H1 (cell line): ENCODE results near the gene CRYM. TPM values are rescaled to one million over a fixed set of nuclear protein-coding genes. Genes with fewer than 3 reads are reported as not detected.

Experiments
- CTCF ChIA-PET: fragments of 300-600 bp; sonication (Branson Sonifier 250); formaldehyde crosslinking; loops from one replicate; lab custom pipeline; 2021; ENCODE audit not compliant: partially characterized antibody; lab: Charles Lee
- POLR2A ChIA-PET: fragments of 300-600 bp; sonication (Branson Sonifier 250); formaldehyde crosslinking; loops from one replicate; lab custom pipeline; 2021; ENCODE audit warnings: inconsistent platforms; ENCODE audit not compliant: partially characterized antibody; lab: Charles Lee
- DNase-seq, 2 experiments: peaks; one replicate each; pipeline versions ENCODE4 v3.0.0 to v3.0.0-alpha.2; 2010 to 2022; ENCODE audit warnings: low spot score in 2 of 2, low read depth in 1 of 2, mixed read lengths in 1 of 2
- FAIRE-seq: peaks from 2 replicates; lab custom pipeline; 2011; peaks lifted over from hg19 to GRCh38; lab: Jason Lieb, UNC
- H2AFZ ChIP-seq: 2 replicates; pipeline ENCODE4 v1.8.1; 2012; ENCODE audit warnings: low read length, inconsistent platforms
- H2AK5ac ChIP-seq: 2 replicates; pipeline ENCODE4 v1.6.1; 2013; ENCODE audit warnings: low read depth, low read length
- H2BK120ac ChIP-seq: replicated peaks from 2 replicates; pipeline ENCODE3; 2013; ENCODE audit warnings: low read depth, low read length, inconsistent platforms
- H2BK12ac ChIP-seq: 2 replicates; pipeline ENCODE4 v1.6.1; 2013; ENCODE audit warnings: low read depth, low read length
- H2BK15ac ChIP-seq: 2 replicates; pipeline ENCODE4 v1.6.1; 2013; ENCODE audit warnings: low read length
- H2BK20ac ChIP-seq: 2 replicates; pipeline ENCODE4 v1.6.1; 2013; ENCODE audit warnings: low read length
- H2BK5ac ChIP-seq: 2 replicates; pipeline ENCODE4 v1.6.1; 2013; ENCODE audit warnings: low read depth, low read length
- H3K14ac ChIP-seq: 2 replicates; pipeline ENCODE4 v1.6.1; 2013; ENCODE audit warnings: inconsistent platforms; ENCODE audit not compliant: insufficient read length
- H3K18ac ChIP-seq: 2 replicates; pipeline ENCODE4 v1.6.1; 2013; ENCODE audit warnings: low read length; ENCODE audit errors: extremely low read depth
- H3K23ac ChIP-seq: 2 replicates; pipeline ENCODE4 v1.6.1; 2013; ENCODE audit warnings: inconsistent platforms; ENCODE audit not compliant: insufficient read length
- H3K23me2 ChIP-seq: 2 replicates; pipeline ENCODE4 v1.6.1; 2013; ENCODE audit warnings: low read depth, low read length
- H3K27ac ChIP-seq: 2 replicates; pipeline ENCODE4 v1.6.1; 2011; ENCODE audit warnings: low read depth, low read length, inconsistent platforms
- H3K27me3 ChIP-seq, 4 experiments: replicated peaks in 1 of 4; 1 replicate in 1 of 4; 2 replicates in 3 of 4; pipeline versions ENCODE4 v1.6.1 to v1.8.1; 2011 to 2013; ENCODE audit warnings: low read length in 3 of 4, mild to moderate bottlenecking in 3 of 4, inconsistent platforms in 2 of 4, mixed read lengths in 2 of 4, moderate library complexity in 1 of 4; ENCODE audit not compliant: control insufficient read depth in 3 of 4, insufficient read depth in 3 of 4; ENCODE audit errors: extremely low read depth in 1 of 4
- H3K36me3 ChIP-seq, 4 experiments: 2 replicates each; pipeline versions ENCODE4 v1.6.1 to v1.8.1; 2011 to 2013; ENCODE audit warnings: mild to moderate bottlenecking in 4 of 4, low read length in 3 of 4, moderate library complexity in 2 of 4, control low read depth in 1 of 4, inconsistent platforms in 1 of 4; ENCODE audit not compliant: insufficient read depth in 4 of 4, control insufficient read depth in 2 of 4
- H3K4ac ChIP-seq: replicated peaks from 2 replicates; pipeline ENCODE3; 2013; ENCODE audit warnings: low read length, low read depth, mixed read lengths, inconsistent platforms; ENCODE audit not compliant: insufficient read length
- H3K4me1 ChIP-seq, 4 experiments: replicated peaks in 1 of 4; 1 replicate in 1 of 4; 2 replicates in 3 of 4; pipeline versions ENCODE4 v1.6.1 to v1.8.1; 2011 to 2013; ENCODE audit warnings: low read length in 3 of 4, inconsistent platforms in 2 of 4, mixed read lengths in 1 of 4; ENCODE audit not compliant: insufficient read depth in 4 of 4, control insufficient read depth in 3 of 4
- H3K4me2 ChIP-seq, 2 experiments: 2 replicates each; pipeline versions ENCODE4 v1.6.1 to v1.8.1; 2011 to 2013; ENCODE audit warnings: low read depth in 2 of 2, low read length in 2 of 2, control low read depth in 1 of 2, inconsistent platforms in 1 of 2, mild to moderate bottlenecking in 1 of 2; ENCODE audit not compliant: insufficient read depth in 1 of 2
- H3K4me3 ChIP-seq, 4 experiments: fragments of 200-600, 300-600 bp in 1 of 4; sonication (generic), shearing (Covaris generic), sonication (Bioruptor Twin) in 1 of 4; 2 replicates each; pipeline versions ENCODE4 v1.5.1 to v1.8.1; 2011 to 2016; ENCODE audit warnings: low read length in 4 of 4, low read depth in 3 of 4, control low read depth in 2 of 4, inconsistent platforms in 2 of 4, mild to moderate bottlenecking in 2 of 4, mixed read lengths in 1 of 4, moderate library complexity in 1 of 4; ENCODE audit not compliant: insufficient read depth in 2 of 4; ENCODE audit errors: extremely low read depth in 1 of 4
- H3K56ac ChIP-seq: replicated peaks from 2 replicates; pipeline ENCODE3; 2013; ENCODE audit warnings: low read depth, mild to moderate bottlenecking, mixed read lengths, low read length, inconsistent platforms; ENCODE audit not compliant: insufficient read length
- H3K79me1 ChIP-seq: 2 replicates; pipeline ENCODE4 v1.6.1; 2013; ENCODE audit warnings: low read depth, low read length, control low read depth
- H3K79me2 ChIP-seq, 2 experiments: 2 replicates each; pipeline versions ENCODE4 v1.6.1 to v1.8.1; 2012 to 2013; ENCODE audit warnings: low read length in 2 of 2, mild to moderate bottlenecking in 2 of 2, inconsistent platforms in 1 of 2; ENCODE audit not compliant: insufficient read depth in 2 of 2, control insufficient read depth in 1 of 2
- H3K9ac ChIP-seq, 4 experiments: replicated peaks in 1 of 4; 1 replicate in 1 of 4; 2 replicates in 3 of 4; pipeline versions ENCODE4 v1.6.1 to v1.8.1; 2011 to 2013; ENCODE audit warnings: low read depth in 3 of 4, low read length in 3 of 4, control low read depth in 2 of 4, mild to moderate bottlenecking in 2 of 4, moderate library complexity in 2 of 4, inconsistent platforms in 1 of 4; ENCODE audit errors: extremely low read depth in 1 of 4
- H3K9me3 ChIP-seq, 2 experiments: 2 replicates each; pipeline versions ENCODE4 v1.6.1 to v1.8.1; 2012 to 2013; ENCODE audit warnings: mild to moderate bottlenecking in 2 of 2, moderate library complexity in 2 of 2, control low read depth in 1 of 2, inconsistent platforms in 1 of 2, low read depth in 1 of 2, low read length in 1 of 2, mixed read lengths in 1 of 2; ENCODE audit not compliant: insufficient read depth in 2 of 2
- H4K20me1 ChIP-seq, 2 experiments: replicated peaks in 1 of 2; 2 replicates each; pipeline versions ENCODE3 to v1.8.1; 2011 to 2013; ENCODE audit warnings: inconsistent platforms in 2 of 2, low read length in 2 of 2, mild to moderate bottlenecking in 1 of 2; ENCODE audit not compliant: insufficient read depth in 2 of 2, control insufficient read depth in 1 of 2
- H4K5ac ChIP-seq: 2 replicates; pipeline ENCODE4 v1.6.1; 2013; ENCODE audit warnings: low read length, low read depth, mixed read lengths, inconsistent platforms; ENCODE audit not compliant: insufficient read length
- H4K8ac ChIP-seq: 2 replicates; pipeline ENCODE4 v1.8.0; 2013; ENCODE audit warnings: mild to moderate bottlenecking, moderate library complexity, low read length, inconsistent platforms; ENCODE audit not compliant: insufficient read depth; ENCODE audit errors: extremely low read depth
- H4K91ac ChIP-seq: replicated peaks from 2 replicates; pipeline ENCODE3; 2013; ENCODE audit warnings: low read length, mixed read lengths, inconsistent platforms; ENCODE audit not compliant: insufficient read length
- CREB1 ChIP-seq: IDR thresholded peaks from 2 replicates; pipeline ENCODE4 v1.6.1; 2012; ENCODE audit warnings: inconsistent platforms
- EZH2 ChIP-seq: fragments of 200-600 bp; sonication (generic); IDR thresholded peaks from 2 replicates; pipeline ENCODE4 v1.7.1; 2012; ENCODE audit warnings: low read depth, mild to moderate bottlenecking, moderate library complexity, low read length, inconsistent platforms; ENCODE audit not compliant: severe bottlenecking
- HDAC2 ChIP-seq, 2 experiments: fragments of 300-600 bp in 1 of 2; sonication (generic) in 1 of 2; IDR thresholded peaks; 2 replicates each; pipeline ENCODE4 v1.6.1; 2011 to 2012; ENCODE audit warnings: low read depth in 2 of 2, low read length in 2 of 2, mild to moderate bottlenecking in 2 of 2, moderate library complexity in 2 of 2, borderline replicate concordance in 1 of 2, inconsistent platforms in 1 of 2
- HDAC6 ChIP-seq: IDR thresholded peaks from one replicate; pipeline ENCODE4 v1.7.1; 2012; ENCODE audit warnings: low read depth, mild to moderate bottlenecking, inconsistent platforms, low read length, moderate library complexity
- KDM1A ChIP-seq: fragments of 200-600, 300-600 bp; sonication (generic); IDR thresholded peaks from 2 replicates; pipeline ENCODE4 v1.7.1; 2016; ENCODE audit warnings: mild to moderate bottlenecking, low read length, borderline replicate concordance
- NANOG ChIP-seq: IDR thresholded peaks from 2 replicates; pipeline ENCODE4 v1.6.1; 2011; ENCODE audit warnings: low read length, low read depth, mild to moderate bottlenecking, inconsistent platforms; ENCODE audit not compliant: insufficient read depth, poor library complexity, severe bottlenecking
- POLR2AphosphoS5 ChIP-seq: IDR thresholded peaks from 2 replicates; pipeline ENCODE4 v1.6.1; 2011; ENCODE audit warnings: low read depth, low read length
- RNF2 ChIP-seq: fragments of 200-900, 300-1000 bp; sonication (generic); IDR thresholded peaks from 2 replicates; pipeline ENCODE4 v1.7.1; 2016; ENCODE audit warnings: borderline replicate concordance, low read depth, mild to moderate bottlenecking, antibody characterized with exemption, low read length; ENCODE audit not compliant: poor library complexity, severe bottlenecking; ENCODE audit errors: missing control alignments
- SIX5 ChIP-seq: IDR thresholded peaks from 2 replicates; pipeline ENCODE4 v1.6.1; 2011; ENCODE audit warnings: mild to moderate bottlenecking, low read depth, low read length
- SP1 ChIP-seq: IDR thresholded peaks from 2 replicates; pipeline ENCODE4 v1.6.1; 2011; ENCODE audit warnings: low read depth, low read length
- WGBS, 2 experiments: shearing (Covaris generic) in 1 of 2; methylation state at CpG; one replicate each; pipeline versions ENCODE4 v1.1.6 to v1.1.7; 2013 to 2015; ENCODE audit warnings: low lambda C conversion rate in 2 of 2, mixed read lengths in 2 of 2, inconsistent platforms in 1 of 2, low coverage in 1 of 2, missing lambda C conversion rate in 1 of 2; ENCODE audit not compliant: insufficient replicate concordance in 2 of 2, insufficient coverage in 1 of 2, insufficient read length in 1 of 2; ENCODE audit errors: extremely low coverage in 1 of 2, missing lambda C conversion rate in 1 of 2; 5-methylcytosine and 5-hydroxymethylcytosine counted together
- polyA plus RNA-seq, 7 experiments: library from polyadenylated mRNA; depleted of rRNA in 3 of 7; stranded (reverse) in 5 of 7; unstranded in 2 of 7; fragments of >200 nt in 5 of 7; fragments of 200-250 nt in 2 of 7; gene quantifications; 1 replicate in 5 of 7; 2 replicates in 1 of 7; 4 replicates in 1 of 7; pipeline versions ENCODE4 v1.2.1 to v1.2.3, GENCODE V29; 2011 to 2013; ENCODE audit warnings: missing spikeins in 2 of 7, mixed read lengths in 2 of 7
- total RNA-seq: library from RNA; stranded (reverse); fragmentation: NEBNext Ultra II Directional; extraction: Animal tissue kit (Norgen Biotek cat#: 25700); gene quantifications from 2 replicates; pipeline ENCODE4 v1.2.1, GENCODE V29; 2021

The CRYM gene
- total and polyA plus RNA-seq, 2 of the 8 experiments (the other 6 are each of a cell fraction or from before 2014, with no cell fraction given), result 12.9 to 40.4 TPM

- H4K8ac ChIP-seq, result no peak overlapping the region
- H3K9ac ChIP-seq, result no peak overlapping the region
- no peak overlapping the region for H2BK5ac ChIP-seq
- no peak overlapping the region for H3K56ac ChIP-seq
- H3K27ac ChIP-seq, result no peak overlapping the region
- no peak overlapping the region for H2AK5ac ChIP-seq
- H3K4ac ChIP-seq, result no peak overlapping the region
- no peak overlapping the region for H3K14ac ChIP-seq
- H3K23ac ChIP-seq, result no peak overlapping the region
- H4K5ac ChIP-seq, result no peak overlapping the region
- H3K23me2 ChIP-seq, result peaks cover 6% of the 10 kb centered on the region; the same call in 1 of the 2 replicates
- H4K20me1 ChIP-seq, result peaks cover 0 to 2% of the 10 kb centered on the region in 2 experiments
- no peaks in the 10 kb centered on the region for H3K36me3 ChIP-seq
- peaks cover 4 to 10% (median 6%) of the 10 kb centered on the region in 4 experiments; a peak in 5 of 7 replicates for H3K4me1 ChIP-seq
- no peak overlapping the region; the same call in 1 of the 2 replicates for H2BK20ac ChIP-seq
- DNase-seq (peak in 1 of 2 experiments; percentile 40), FAIRE-seq (no peak)
- H3K9me3 ChIP-seq, result no peaks in the 10 kb centered on the region
- H3K4me2 ChIP-seq, result peak overlapping the region; percentile 55 to 86
- no peaks in the 10 kb centered on the region for H3K79me1 ChIP-seq
- no peak overlapping the region for H3K18ac ChIP-seq
- H2BK120ac ChIP-seq, result no peak overlapping the region
- H2AFZ ChIP-seq, result peak overlapping the region; percentile 59; the same call in 1 of the 2 replicates
- 0 out of 2 replicates have a peak overlapping the region, but pooled peaks have one; percentile 95 for H2BK12ac ChIP-seq
- H4K91ac ChIP-seq, result peak overlapping the region; percentile 29
- no peaks in the 10 kb centered on the region for H3K79me2 ChIP-seq
- H2BK15ac ChIP-seq, result peak overlapping the region; percentile 83; the same call in 1 of the 2 replicates
- H3K27me3 ChIP-seq, result peaks cover 0 to 7% (median 0%) of the 10 kb centered on the region in 4 experiments; a peak in 4 of 7 replicates
- 80% methylated on average over 17 of the region's 17 CpGs; no CpG with 5 or more reads in 1 of the 2 experiments for WGBS, 2 experiments
- ChIA-PET CTCF (interaction anchor here (0.6 to 6.7 kb wide), 17 partner anchors 8 to 427 kb away, joined by 3 to 57 read pairs (median 4); partner anchors contain the start of gene LDAF1), POLR2A (interaction anchor here (0.8 to 1.2 kb wide), 2 partner anchors 23 to 124 kb away, joined by 3 to 4 read pairs; no protein-coding TSS in a partner anchor)
- H3K4me3 ChIP-seq, result peak overlapping the region; percentile 50 to 69 (median 64); a peak in 7 of 8 replicates
- TF ChIP-seq POLR2AphosphoS5, result no peak
- 0 out of 2 replicates have a peak, but pooled peaks have one; percentile 55 for TF ChIP-seq KDM1A
- TF ChIP-seq RNF2, result no peak
- no peak for TF ChIP-seq NANOG
- no peak for TF ChIP-seq CREB1
- no peak for TF ChIP-seq SIX5
- 0 out of 2 replicates have a peak, but pooled peaks have one; percentile 1 for TF ChIP-seq SP1
- no peak for TF ChIP-seq HDAC6
- no peak; a peak in 1 of 4 replicates for TF ChIP-seq HDAC2 (IDR thresholded peaks at IDR 0.05; ENCODE audit: borderline replicate concordance in 1 of 2, low read depth in 2 of 2, low read length in 2 of 2)
- peak; percentile 23 for TF ChIP-seq EZH2
Measured at GRCh38 chr16:21277045-21277926, 804 bp downstream of the CRYM start.
